Esophagus squamous epithelium (tissue), 5 donors: ENCODE data around the gene UBE2L3. TPM values are rescaled to one million over a fixed set of nuclear protein-coding genes. Genes with fewer than 3 reads are reported as not detected.
"Not testable (repeated sequence)": the region's sequence is repeated elsewhere in the genome, so short reads cannot be mapped to it uniquely, and the experiment has no call there.

ENCODE experiments used
- DNase-seq: peaks from one replicate; lab custom pipeline; 2025; lab: John Stamatoyannopoulos, UW
- H3K27ac ChIP-seq, 4 donors: fragments of 200-600 bp; sonication (generic); one replicate each; pipeline ENCODE4 v1.5.1; 2016 to 2019; ENCODE audit warnings: mild to moderate bottlenecking in 1 of 4
- H3K27me3 ChIP-seq, 4 donors: fragments of 200-600 bp; sonication (generic); 1 replicate in 3 of 4; 2 replicates in 1 of 4; pipeline versions ENCODE4 v1.5.1 to v1.6.0; 2017 to 2021; ENCODE audit warnings: antibody characterized with exemption in 1 of 4
- H3K36me3 ChIP-seq, 3 donors: fragments of 200-600 bp; sonication (generic); one replicate each; pipeline ENCODE4 v1.5.1; 2016 to 2019
- H3K4me1 ChIP-seq, 3 donors: fragments of 200-600 bp; sonication (generic); one replicate each; pipeline ENCODE4 v1.5.1; 2017 to 2019
- H3K4me3 ChIP-seq, 4 donors: fragments of 200-600 bp; sonication (generic); 1 replicate in 3 of 4; 2 replicates in 1 of 4; pipeline ENCODE4 v1.5.1; 2016 to 2019; ENCODE audit warnings: mild to moderate bottlenecking in 2 of 4, moderate library complexity in 1 of 4
- H3K9me3 ChIP-seq, 3 donors: fragments of 200-600 bp; sonication (generic); one replicate each; pipeline ENCODE4 v1.5.1; 2016 to 2019
- CTCF ChIP-seq, 6 experiments: fragments of 450-650 bp in 4 of 6; fragments of 200-600 bp in 2 of 6; sonication (generic) in 2 of 6; IDR thresholded peaks; one replicate each; pipeline ENCODE4 v1.5.1; 2016 to 2019; ENCODE audit warnings: antibody characterized with exemption in 6 of 6, mild to moderate bottlenecking in 4 of 6, moderate library complexity in 4 of 6
- POLR2A ChIP-seq, 4 donors: fragments of 450-650 bp; IDR thresholded peaks; one replicate each; pipeline ENCODE4 v1.6.1; 2017; ENCODE audit warnings: antibody characterized with exemption in 4 of 4, mild to moderate bottlenecking in 4 of 4, moderate library complexity in 3 of 4
- WGBS, 2 donors: methylation state at CpG; one replicate each; pipeline ENCODE4 v1.1.5; 2018; 5-methylcytosine and 5-hydroxymethylcytosine counted together
- intact Hi-C: fragments of 100-400 bp; cut with DNase I; formaldehyde crosslinking; loops from one replicate; pipeline ENCODE4 v1.15.0; 2022
- total RNA-seq, 4 donors: library from RNA; depleted of rRNA; stranded (reverse); fragments of >200 nt; gene quantifications; one replicate each; pipeline ENCODE4 v1.1.0, GENCODE V29; 2016
- donor health status: DM: yes; HTN: yes; CAD: no.

Gene UBE2L3
- total RNA-seq, 4 donors from 2014 or later: 34.7 to 53.8 (median 44.7) TPM

GRCh38 chr22:21579474-21579851, 11.9 kb downstream of the UBE2L3 start:
- no peak for TF ChIP-seq CTCF (IDR thresholded peaks at IDR 0.05)
- TF ChIP-seq POLR2A (IDR thresholded peaks at IDR 0.05): no peak
- Histone ChIP-seq H3K36me3 (no peaks in the 10 kb centered on the region), H3K9me3 (no peaks in the 10 kb centered on the region), H3K27ac (no peak overlapping the region), H3K4me1 (peaks cover 23 to 91% (median 43%) of the 10 kb centered on the region in 3 donors), H3K4me3 (no peak overlapping the region), H3K27me3 (no peaks in the 10 kb centered on the region)
- intact Hi-C loops: no loop called here
- DNase-seq: no peak
- 24 to 56% methylated on average over 6 of the region's 6 CpGs for WGBS, 2 donors

- H3K36me3 ChIP-seq, intact Hi-C loops, H3K27me3 ChIP-seq, DNase-seq, H3K4me3 ChIP-seq, H3K27ac ChIP-seq, H3K9me3 ChIP-seq: not testable (repeated sequence)
- WGBS, 2 donors: 81 to 89% methylated on average over 9 of the region's 9 CpGs
- peaks cover 18 to 91% (median 39%) of the 10 kb centered on the region in 3 donors for H3K4me1 ChIP-seq
Observed at GRCh38 chr22:21580623-21581007, 13.1 kb downstream of the UBE2L3 start.

GRCh38 chr22:21581009-21581713, 13.6 kb downstream of the UBE2L3 start:
- H3K4me3 ChIP-seq, DNase-seq, intact Hi-C loops, H3K36me3 ChIP-seq, H3K27ac ChIP-seq, H3K27me3 ChIP-seq, H3K9me3 ChIP-seq: not testable (repeated sequence)
- peaks cover 18 to 89% (median 39%) of the 10 kb centered on the region in 3 donors for H3K4me1 ChIP-seq
- 83 to 91% methylated on average over 4 to 9 of the region's 10 CpGs for WGBS, 2 donors

GRCh38 chr22:21582801-21583740, 15.6 kb downstream of the UBE2L3 start:
- H3K27ac ChIP-seq: peak overlapping the region in 1 of 4 donors; percentile 48
- 42 to 54% methylated on average over 8 to 10 of the region's 10 CpGs for WGBS, 2 donors

GRCh38 chr22:21585389-21585788, 17.9 kb downstream of the UBE2L3 start:
- no peak overlapping the region for H3K4me3 ChIP-seq
- intact Hi-C loops: no loop called here
- peaks cover 0 to 11% (median 0%) of the 10 kb centered on the region in 3 donors for H3K36me3 ChIP-seq
- no peak for TF ChIP-seq CTCF (IDR thresholded peaks at IDR 0.05)
- TF ChIP-seq POLR2A (IDR thresholded peaks at IDR 0.05): no peak
- no peaks in the 10 kb centered on the region for H3K27me3 ChIP-seq
- H3K4me1 ChIP-seq: peaks cover 12 to 81% (median 39%) of the 10 kb centered on the region in 3 donors
- no peak for DNase-seq
- no peaks in the 10 kb centered on the region for H3K9me3 ChIP-seq
- 50 to 80% methylated on average over 1 of the region's 2 CpGs for WGBS, 2 donors
- no peak overlapping the region for H3K27ac ChIP-seq

More at GRCh38 chr22:21582801-21583740, 15.6 kb downstream of the UBE2L3 start:
- Histone ChIP-seq H3K27me3 (no peaks in the 10 kb centered on the region), H3K36me3 (peaks cover 0 to 11% (median 0%) of the 10 kb centered on the region in 3 donors), H3K4me3 (no peak overlapping the region), H3K9me3 (no peaks in the 10 kb centered on the region), H3K4me1 (peaks cover 24 to 83% (median 42%) of the 10 kb centered on the region in 3 donors)
- TF ChIP-seq POLR2A (IDR thresholded peaks at IDR 0.05) (no peak), CTCF (IDR thresholded peaks at IDR 0.05) (no peak)
- DNase-seq: no peak
- intact Hi-C loops: no loop called here
